Stimulated activated CD4-positive, alpha-beta T cell treated with anti-CD3 and anti-CD28 coated beads, Interleukin-2, amount 100 ng/mL, for 24 hours (primary cell): ENCODE data around the gene CPM.
"Not testable (repeated sequence)": the region's sequence is repeated elsewhere in the genome, so short reads cannot be mapped to it uniquely, and the experiment has no call there.

Source experiments
- DNase-seq, 2 donors: peaks; one replicate each; pipeline ENCODE4 v3.0.0-alpha.2; 2020

CPM gene

DNA sequence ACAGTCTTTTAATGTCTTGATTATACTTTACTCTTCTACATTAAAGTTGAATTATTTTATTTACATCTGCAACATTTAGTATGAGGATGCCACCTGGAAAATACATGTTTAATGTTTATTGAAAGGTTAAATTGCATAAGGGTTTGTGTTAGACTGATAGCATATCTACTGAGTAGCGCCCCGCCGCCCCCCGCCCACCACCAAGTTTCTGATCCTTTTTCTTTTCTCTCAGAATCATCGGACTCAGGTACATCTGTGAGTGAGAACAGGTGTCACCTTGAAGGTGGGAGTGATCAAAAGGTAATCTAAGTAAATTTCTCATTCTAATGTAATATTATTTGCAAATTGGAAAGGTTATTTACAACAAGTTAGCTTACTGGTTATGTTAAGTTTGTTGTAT lies 108.8 kb downstream of the CPM start:
- DNase-seq: no peak

DNA sequence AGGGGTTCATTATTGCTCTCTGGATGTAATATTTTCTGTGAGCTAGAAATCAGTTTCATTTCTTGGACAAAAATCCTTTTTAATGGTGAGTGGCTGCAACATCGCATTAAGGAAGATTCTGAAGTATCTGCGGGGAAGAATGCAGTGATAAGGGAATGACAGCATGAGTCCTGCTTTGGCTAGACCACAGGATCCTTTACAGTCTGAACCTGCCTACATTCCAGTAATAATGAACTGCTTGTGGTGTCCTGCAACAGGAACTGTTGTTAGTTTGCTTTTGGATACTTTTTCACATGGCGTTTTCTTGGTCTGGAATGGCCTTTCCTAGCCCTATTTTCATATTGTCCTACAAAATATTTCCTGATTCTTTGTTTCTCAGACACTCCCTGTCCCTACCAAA lies 109.3 kb downstream of the CPM start:
- no peak for DNase-seq

GRCh38 chr12:68821357-68822188 lies 111.4 kb downstream of the CPM start:
- no peak for DNase-seq

DNA sequence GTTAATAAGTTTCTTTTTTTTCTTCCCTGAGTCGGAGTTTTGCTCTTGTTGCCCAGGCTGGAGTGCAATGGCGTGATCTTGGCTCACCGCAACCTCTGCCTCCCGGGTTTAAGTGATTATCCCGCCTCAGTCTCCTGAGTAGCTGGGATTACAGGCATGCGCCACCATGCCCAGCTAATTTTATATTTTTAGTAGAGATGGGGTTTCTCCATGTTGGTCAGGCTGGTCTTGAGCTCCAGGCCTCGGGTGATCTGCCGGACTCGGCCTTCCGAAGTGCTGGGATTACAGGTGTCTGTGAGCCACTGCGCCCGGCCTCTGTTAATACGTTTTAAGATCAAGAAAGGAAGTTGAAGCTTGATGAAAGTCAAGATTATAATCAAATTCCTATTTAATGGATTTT lies 113.5 kb downstream of the CPM start:
- DNase-seq: not testable (repeated sequence)

DNA sequence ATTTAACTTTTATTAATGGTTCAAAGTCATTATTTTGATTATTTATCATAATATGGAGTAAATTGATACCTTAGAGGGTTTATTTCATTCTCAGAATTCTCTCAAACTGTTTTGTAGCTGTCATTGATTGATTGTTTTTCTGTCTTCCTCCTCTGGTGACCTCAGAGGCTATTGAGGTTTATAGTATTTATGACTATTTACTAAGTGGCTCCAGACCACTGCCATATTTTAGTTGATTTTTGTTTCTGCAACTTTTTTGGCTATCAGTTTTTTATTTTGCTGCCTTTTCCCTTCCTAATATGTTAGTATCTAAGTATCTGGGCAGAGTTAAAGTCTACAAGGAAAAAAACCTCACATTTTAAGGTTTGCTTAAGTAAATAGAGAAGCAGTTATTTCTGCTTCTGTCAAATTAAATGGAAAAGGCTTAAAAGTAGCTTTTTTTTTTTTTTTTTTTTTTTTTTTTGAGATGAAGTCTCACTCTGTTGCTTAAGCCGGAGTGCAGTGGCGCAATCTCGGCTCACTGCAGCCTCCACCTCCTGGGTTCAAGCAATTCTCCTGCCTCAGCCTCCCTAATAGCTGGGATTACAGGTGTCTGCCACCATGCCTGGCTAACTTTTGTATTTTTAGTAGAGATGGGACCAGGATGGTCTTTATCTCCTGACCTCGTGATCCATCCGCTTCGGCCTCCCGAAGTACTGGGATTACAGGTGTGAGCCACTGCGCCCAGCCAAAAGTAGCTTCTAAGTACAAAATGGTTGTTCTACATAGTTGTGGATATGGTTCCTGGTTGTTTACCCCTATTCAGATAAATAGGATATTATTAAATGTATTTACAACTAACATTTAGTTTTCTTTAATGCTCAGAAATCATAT lies 116.8 kb downstream of the CPM start:
- no peak for DNase-seq

GRCh38 chr12:68815232-68815927 lies 117.6 kb downstream of the CPM start:
- no peak for DNase-seq

GRCh38 chr12:68814490-68815231 lies 118.3 kb downstream of the CPM start:
- no peak for DNase-seq

GRCh38 chr12:68813242-68813593 lies 119.8 kb downstream of the CPM start:
- DNase-seq: no peak

DNA sequence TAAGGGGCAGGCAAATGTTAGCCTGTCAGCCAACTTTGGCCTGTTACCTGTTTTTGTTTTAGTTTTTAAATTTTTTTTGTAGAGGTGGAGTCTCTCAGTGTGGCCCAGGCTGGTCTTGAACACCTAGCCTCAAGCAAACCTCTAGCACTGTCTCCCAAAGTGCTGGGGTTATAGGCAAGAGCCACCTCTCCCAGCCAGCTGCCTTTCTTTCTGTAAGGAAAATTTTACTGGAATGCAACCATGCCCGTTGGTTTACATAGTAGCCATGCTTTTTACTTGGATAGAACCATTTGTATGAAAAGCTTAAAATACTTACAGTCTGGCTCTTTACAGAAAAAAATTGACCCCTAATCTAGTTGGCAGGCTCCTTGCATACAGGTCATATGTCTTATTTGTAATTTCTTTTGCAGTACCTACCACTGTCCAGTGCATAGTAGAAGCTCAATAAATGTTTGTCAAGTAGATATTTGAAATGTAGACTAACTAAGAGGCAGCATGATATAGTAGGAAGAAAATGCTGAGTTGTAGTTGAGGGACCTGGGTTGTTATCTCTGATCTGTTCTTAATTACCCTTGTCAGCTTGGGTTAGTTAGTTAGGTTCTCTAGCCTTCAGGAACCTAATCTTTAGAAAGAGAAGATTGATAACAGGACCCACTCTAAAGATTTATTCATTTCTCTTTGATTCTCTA lies 120.3 kb downstream of the CPM start:
- DNase-seq: no peak

DNA sequence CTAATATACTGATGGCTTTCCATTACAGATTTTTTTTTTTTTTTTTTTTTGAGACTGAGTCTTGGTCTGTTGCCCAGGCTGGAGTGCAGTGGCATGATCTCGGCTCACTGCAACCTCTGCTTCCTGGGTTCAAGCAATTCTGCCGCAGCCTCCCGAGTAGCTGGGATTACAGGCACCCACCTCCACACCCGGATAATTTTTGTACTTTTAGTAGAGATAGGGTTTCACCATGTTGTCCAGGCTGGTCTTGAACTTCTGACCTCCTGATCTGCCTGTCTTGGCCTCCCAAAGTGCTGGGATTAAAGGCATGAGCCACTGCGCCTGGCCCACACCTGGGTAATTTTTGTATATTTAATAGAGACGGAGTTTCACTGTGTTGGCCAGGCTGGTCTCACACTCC lies 121.4 kb downstream of the CPM start:
- DNase-seq: not testable (repeated sequence)

- DNase-seq: not testable (repeated sequence)
Observed at GRCh38 chr12:68810027-68810389, 123.0 kb downstream of the CPM start.

GRCh38 chr12:68809190-68810026 lies 123.6 kb downstream of the CPM start:
- no peak for DNase-seq

- peak; percentile 69 to 72 for DNase-seq
Observed at GRCh38 chr12:68808388-68809189, 124.4 kb downstream of the CPM start.

DNA sequence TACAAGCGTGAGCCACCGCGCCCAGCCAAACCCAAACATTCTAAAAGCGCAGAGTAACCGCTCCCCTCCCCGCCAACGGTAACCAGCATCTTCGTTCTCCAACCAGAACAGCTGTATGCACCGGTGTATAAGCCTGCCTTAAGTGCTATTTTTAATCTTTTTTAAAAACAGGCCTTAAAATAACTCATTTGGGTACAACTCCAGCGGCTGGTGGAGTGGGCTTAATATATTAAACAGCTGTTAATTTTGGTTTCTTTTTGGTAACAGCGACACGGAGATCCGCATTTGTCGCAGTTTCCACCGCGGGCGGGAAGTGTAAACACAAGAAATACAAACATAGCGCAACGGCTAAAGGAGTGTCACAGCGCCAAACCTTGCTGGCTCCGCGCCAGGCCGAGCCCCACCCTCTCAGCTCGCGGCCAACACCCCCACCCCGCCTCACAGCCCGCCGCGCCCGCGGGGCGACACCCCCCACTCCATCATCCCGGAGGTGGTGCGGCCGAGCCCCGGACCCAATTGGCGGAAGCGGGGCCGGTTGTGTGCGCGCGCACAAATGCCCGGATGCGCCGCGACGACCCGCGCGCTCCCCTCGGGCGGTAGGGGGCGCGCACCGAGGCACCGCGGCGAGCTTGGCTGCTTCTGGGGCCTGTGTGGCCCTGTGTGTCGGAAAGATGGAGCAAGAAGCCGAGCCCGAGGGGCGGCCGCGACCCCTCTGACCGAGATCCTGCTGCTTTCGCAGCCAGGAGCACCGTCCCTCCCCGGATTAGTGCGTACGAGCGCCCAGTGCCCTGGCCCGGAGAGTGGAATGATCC lies 125.2 kb downstream of the CPM start, which contains the start of gene MDM2:
MDM2 (plus strand) TSS at position 602 of the 812 bp plus-strand sequence. CDS start 301 bp downstream, outside the sequence.
- peak; percentile 94 for DNase-seq

GRCh38 chr12:68807274-68807575 lies 125.7 kb downstream of the CPM start:
- DNase-seq: not testable (repeated sequence)

DNA sequence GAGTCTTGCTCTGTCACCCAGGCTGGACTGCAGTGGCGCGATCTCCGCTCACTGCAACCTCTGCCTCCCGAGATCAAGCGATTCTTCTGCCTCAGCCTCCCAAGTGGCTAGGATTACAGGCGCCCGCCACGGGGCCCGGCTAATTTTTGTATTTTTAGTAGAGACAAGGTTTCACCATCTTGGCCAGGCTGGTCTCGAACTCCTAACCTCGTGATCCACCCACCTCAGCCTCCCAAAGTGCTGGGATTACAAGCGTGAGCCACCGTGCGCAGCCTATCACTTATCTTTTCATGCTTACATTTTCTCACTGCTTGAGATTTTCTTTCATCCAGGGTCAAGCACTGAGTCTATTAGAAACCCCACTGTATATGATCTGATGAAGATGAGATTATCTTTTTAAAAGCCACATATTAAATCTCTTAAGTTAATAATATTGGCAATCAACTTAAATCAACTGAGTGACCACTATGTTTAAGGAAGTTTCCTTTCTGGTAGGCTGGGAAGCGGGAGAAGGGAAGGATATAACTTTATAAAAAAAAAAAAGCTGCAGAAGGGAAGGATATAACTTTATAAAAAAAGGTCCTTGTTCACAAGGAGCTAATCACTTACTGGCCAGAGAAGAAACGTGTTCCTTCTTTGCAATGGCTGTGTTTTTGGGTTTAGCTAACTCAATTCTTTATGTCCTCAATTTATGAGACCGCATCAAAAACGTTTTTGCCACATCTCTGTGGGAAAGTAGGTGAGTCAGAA lies 126.3 kb downstream of the CPM start:
- no peak for DNase-seq

- DNase-seq: no peak
Observed at GRCh38 chr12:68805592-68806120, 127.3 kb downstream of the CPM start.
